ENCODE measurements around the gene NPAS1. TPM values are rescaled to one million over a fixed set of nuclear protein-coding genes. Genes with fewer than 3 reads are reported as not detected.

The NPAS1 gene
- total RNA-seq, 1 experiment from 2014 or later, result 2.8 TPM

DNA sequence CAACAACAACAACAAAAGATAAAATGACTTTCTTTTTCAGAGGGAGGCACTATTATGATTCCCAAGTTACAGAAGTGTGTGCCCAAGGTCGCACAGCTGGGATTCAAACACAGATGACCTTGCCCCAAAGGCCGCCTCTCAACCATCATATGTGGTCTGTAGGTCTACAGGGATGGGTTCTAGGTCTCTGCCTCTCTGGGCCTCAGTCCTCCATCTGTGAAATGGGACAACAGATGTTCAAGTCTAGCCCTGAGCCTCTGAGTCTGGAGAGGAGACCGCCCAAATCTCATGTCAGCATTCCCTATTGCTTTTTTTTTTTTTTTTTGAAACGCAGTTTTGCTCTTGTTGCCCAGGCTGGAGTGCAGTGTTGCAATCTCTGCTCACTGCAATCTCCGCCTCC lies 4.9 kb downstream of the NPAS1 start:
- intact Hi-C loops (cut with micrococcal nuclease; ENCODE audit: unreplicated experiment), result no loop called here
- Mint-ChIP-seq H3K9me3 (ENCODE audit: unreplicated experiment) (no peaks in the 10 kb centered on the region), H3K4me3 (ENCODE audit: unreplicated experiment) (no peak overlapping the region), H3K36me3 (ENCODE audit: insufficient read depth, unreplicated experiment) (peaks cover 10% of the 10 kb centered on the region), H3K27me3 (ENCODE audit: insufficient read depth, unreplicated experiment) (peaks cover 9% of the 10 kb centered on the region), H3K27ac (ENCODE audit: unreplicated experiment) (no peak overlapping the region), H3K4me1 (ENCODE audit: low read depth, unreplicated experiment) (no peaks in the 10 kb centered on the region)
- Histone ChIP-seq H3K4me3 (ENCODE audit: low read depth, low read length) (no peak overlapping the region), H3K9me3 (no peaks in the 10 kb centered on the region), H3K36me3 (ENCODE audit: control insufficient read depth, insufficient read depth, low read length) (no peaks in the 10 kb centered on the region), H3K27me3 (replicated peaks; ENCODE audit: control insufficient read depth, insufficient read depth, low read length) (peaks cover 1% of the 10 kb centered on the region), H3K4me1 (peaks cover 8% of the 10 kb centered on the region; the same call in 1 of the 2 replicates)
- POLR2A ChIA-PET, result no interaction called here
- CTCF ChIA-PET, result interaction anchor here (0.7 kb wide), 1 partner anchor 49 kb away, joined by 3 read pairs; no protein-coding TSS in a partner anchor
- BruUV-seq (replicated peaks), result no TSS peak
- DNase-seq, result no peak
- TF ChIP-seq, protein P1, sequence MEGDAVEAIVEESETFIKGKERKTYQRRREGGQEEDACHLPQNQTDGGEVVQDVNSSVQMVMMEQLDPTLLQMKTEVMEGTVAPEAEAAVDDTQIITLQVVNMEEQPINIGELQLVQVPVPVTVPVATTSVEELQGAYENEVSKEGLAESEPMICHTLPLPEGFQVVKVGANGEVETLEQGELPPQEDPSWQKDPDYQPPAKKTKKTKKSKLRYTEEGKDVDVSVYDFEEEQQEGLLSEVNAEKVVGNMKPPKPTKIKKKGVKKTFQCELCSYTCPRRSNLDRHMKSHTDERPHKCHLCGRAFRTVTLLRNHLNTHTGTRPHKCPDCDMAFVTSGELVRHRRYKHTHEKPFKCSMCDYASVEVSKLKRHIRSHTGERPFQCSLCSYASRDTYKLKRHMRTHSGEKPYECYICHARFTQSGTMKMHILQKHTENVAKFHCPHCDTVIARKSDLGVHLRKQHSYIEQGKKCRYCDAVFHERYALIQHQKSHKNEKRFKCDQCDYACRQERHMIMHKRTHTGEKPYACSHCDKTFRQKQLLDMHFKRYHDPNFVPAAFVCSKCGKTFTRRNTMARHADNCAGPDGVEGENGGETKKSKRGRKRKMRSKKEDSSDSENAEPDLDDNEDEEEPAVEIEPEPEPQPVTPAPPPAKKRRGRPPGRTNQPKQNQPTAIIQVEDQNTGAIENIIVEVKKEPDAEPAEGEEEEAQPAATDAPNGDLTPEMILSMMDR (IDR thresholded peaks at IDR 0.05; ENCODE audit: insufficient read depth in 1 of 2, low read depth in 1 of 2, low read length in 1 of 2, severe bottlenecking in 1 of 2, unreplicated experiment in 1 of 2), result no peak

DNA sequence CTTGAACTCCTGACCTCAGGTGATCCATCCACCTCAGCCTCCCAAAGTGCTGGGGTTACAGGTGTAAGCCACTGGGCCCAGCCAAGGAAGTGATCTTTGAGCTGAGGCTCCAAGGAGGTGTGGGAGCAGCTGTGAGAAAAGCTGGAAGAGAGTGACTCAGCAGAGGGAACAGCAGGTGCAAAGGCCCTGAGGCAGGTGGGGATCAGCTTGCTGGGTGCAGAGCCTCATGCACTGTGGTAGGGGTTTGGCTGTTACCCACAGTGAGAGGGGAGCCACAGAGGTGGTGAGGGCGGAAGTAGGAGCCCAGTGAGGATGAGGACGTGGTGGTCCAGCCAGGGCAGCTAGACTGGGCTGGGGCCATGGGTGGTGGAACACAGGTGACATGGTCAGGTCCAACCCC lies 6.5 kb downstream of the NPAS1 start:
- Mint-ChIP-seq H3K27me3 (ENCODE audit: insufficient read depth, unreplicated experiment) (peaks cover 13% of the 10 kb centered on the region), H3K9me3 (ENCODE audit: unreplicated experiment) (no peaks in the 10 kb centered on the region), H3K4me1 (ENCODE audit: low read depth, unreplicated experiment) (no peaks in the 10 kb centered on the region), H3K27ac (ENCODE audit: unreplicated experiment) (no peak overlapping the region), H3K4me3 (ENCODE audit: unreplicated experiment) (no peak overlapping the region), H3K36me3 (ENCODE audit: insufficient read depth, unreplicated experiment) (peaks cover 10% of the 10 kb centered on the region)
- Histone ChIP-seq H3K36me3 (ENCODE audit: control insufficient read depth, insufficient read depth, low read length) (no peaks in the 10 kb centered on the region), H3K4me3 (ENCODE audit: low read depth, low read length) (no peak overlapping the region), H3K4me1 (0 out of 2 replicates have a peak, but pooled peaks cover 8% of the 10 kb centered on the region), H3K9me3 (no peaks in the 10 kb centered on the region), H3K27me3 (replicated peaks; ENCODE audit: control insufficient read depth, insufficient read depth, low read length) (peaks cover 1% of the 10 kb centered on the region)
- no peak for DNase-seq
- TF ChIP-seq, protein P1 (IDR thresholded peaks at IDR 0.05; ENCODE audit: insufficient read depth in 1 of 2, low read depth in 1 of 2, low read length in 1 of 2, severe bottlenecking in 1 of 2, unreplicated experiment in 1 of 2), result no peak
- intact Hi-C loops (cut with micrococcal nuclease; ENCODE audit: unreplicated experiment), result no loop called here
- ChIA-PET POLR2A (interaction anchor here (0.5 kb wide), 1 partner anchor 12 kb away, joined by 6 read pairs; no protein-coding TSS in a partner anchor), CTCF (no interaction called here)
- no TSS peak for BruUV-seq (replicated peaks)

DNA sequence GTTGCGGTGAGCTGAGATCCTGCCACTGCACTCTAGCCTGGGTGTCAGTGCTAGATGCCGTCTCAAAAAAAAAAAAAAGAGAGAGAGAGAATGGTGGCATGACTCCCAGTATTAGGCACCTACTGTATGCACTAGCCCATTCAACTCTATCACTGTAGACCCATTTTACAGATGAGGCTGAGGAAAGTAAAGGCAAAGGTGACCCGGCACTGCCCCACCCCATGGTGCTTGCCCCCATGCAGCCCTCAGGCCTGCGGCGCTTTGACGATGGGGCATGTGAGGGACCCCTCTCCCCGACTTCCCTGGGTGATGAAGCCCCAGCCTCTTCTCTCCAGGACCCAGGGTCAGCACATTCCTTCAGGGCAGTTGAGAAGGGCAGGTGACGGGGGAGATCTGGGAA lies 7.3 kb downstream of the NPAS1 start:
- H3K27me3 ChIP-seq (replicated peaks; ENCODE audit: control insufficient read depth, insufficient read depth, low read length), result peaks cover 1% of the 10 kb centered on the region
- peaks cover 12% of the 10 kb centered on the region for H3K27me3 Mint-ChIP-seq (ENCODE audit: insufficient read depth, unreplicated experiment)

More for the DNA sequence above, 7.3 kb downstream of the NPAS1 start:
- H3K4me3 Mint-ChIP-seq (ENCODE audit: unreplicated experiment), result no peak overlapping the region
- no peak overlapping the region for H3K27ac Mint-ChIP-seq (ENCODE audit: unreplicated experiment)
- H3K9me3 ChIP-seq, result no peaks in the 10 kb centered on the region
- no peaks in the 10 kb centered on the region for H3K4me1 Mint-ChIP-seq (ENCODE audit: low read depth, unreplicated experiment)
- no peak overlapping the region for H3K4me3 ChIP-seq (ENCODE audit: low read depth, low read length)
- no peaks in the 10 kb centered on the region for H3K9me3 Mint-ChIP-seq (ENCODE audit: unreplicated experiment)
- H3K4me1 ChIP-seq, result peaks cover 8% of the 10 kb centered on the region; the same call in 1 of the 2 replicates
- POLR2A ChIA-PET, result interaction anchor here (0.5 kb wide), 1 partner anchor 11 kb away, joined by 6 read pairs; no protein-coding TSS in a partner anchor
- no TSS peak for BruUV-seq (replicated peaks)
- TF ChIP-seq, protein P1 (IDR thresholded peaks at IDR 0.05; ENCODE audit: insufficient read depth in 1 of 2, low read depth in 1 of 2, low read length in 1 of 2, severe bottlenecking in 1 of 2, unreplicated experiment in 1 of 2), result no peak
- H3K36me3 Mint-ChIP-seq (ENCODE audit: insufficient read depth, unreplicated experiment), result peaks cover 10% of the 10 kb centered on the region
- CTCF ChIA-PET, result no interaction called here
- H3K36me3 ChIP-seq (ENCODE audit: control insufficient read depth, insufficient read depth, low read length), result no peaks in the 10 kb centered on the region
- DNase-seq, result no peak
- intact Hi-C loops (cut with micrococcal nuclease; ENCODE audit: unreplicated experiment), result no loop called here
